ENCODE measurements around the gene ZSCAN20.

Gene ZSCAN20

DNA sequence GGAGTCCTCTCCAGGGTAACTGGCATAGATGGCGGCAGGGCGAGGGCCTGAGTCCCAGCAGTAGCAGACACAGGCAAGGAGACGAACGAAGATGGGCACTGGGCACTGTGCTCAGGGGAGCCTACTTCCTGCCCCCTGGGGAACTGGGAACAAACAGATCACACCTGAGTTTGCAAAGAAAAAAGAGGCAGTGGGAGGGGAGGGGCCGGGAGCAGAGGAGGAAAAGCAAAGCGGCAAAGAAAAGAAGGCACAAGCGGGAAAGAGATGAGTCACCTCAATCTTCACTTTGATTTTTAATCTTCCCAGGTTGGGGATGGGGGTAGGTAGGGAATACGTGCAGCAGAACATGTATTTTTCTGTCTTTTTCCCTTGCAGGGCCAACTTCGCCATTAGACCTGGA lies 44.0 kb downstream of the ZSCAN20 start:
- no peak for ATAC-seq
- TF ChIP-seq ESRRG (CRISPR knock-in tag; IDR thresholded peaks at IDR 0.05) (no peak), ZNF565 (CRISPR knock-in tag; conservative IDR thresholded peaks at IDR 0.05; ENCODE audit: low read depth) (no peak), ZNF70 (CRISPR knock-in tag; IDR thresholded peaks at IDR 0.05) (no peak), OSR1 (CRISPR knock-in tag; IDR thresholded peaks at IDR 0.05) (no peak), ZC3H10 (CRISPR knock-in tag; IDR thresholded peaks at IDR 0.05) (no peak), ZFP3 (CRISPR knock-in tag; IDR thresholded peaks at IDR 0.05) (no peak), TCF4 (CRISPR knock-in tag; IDR thresholded peaks at IDR 0.05; ENCODE audit: borderline replicate concordance) (no peak), CSDC2 (CRISPR knock-in tag; IDR thresholded peaks at IDR 0.05) (no peak), ISL1 (CRISPR knock-in tag; IDR thresholded peaks at IDR 0.05) (no peak), ARNTL (CRISPR knock-in tag; IDR thresholded peaks at IDR 0.05; ENCODE audit: borderline replicate concordance, low read depth) (no peak), GLIS3 (CRISPR knock-in tag; IDR thresholded peaks at IDR 0.05) (no peak), ZFP30 (CRISPR knock-in tag; IDR thresholded peaks at IDR 0.05) (no peak), ZNF8 (CRISPR knock-in tag; IDR thresholded peaks at IDR 0.05) (no peak), RARB (CRISPR knock-in tag; IDR thresholded peaks at IDR 0.05) (no peak), SNAI2 (CRISPR knock-in tag; IDR thresholded peaks at IDR 0.05) (no peak)
- TF ChIP-seq, protein P1, sequence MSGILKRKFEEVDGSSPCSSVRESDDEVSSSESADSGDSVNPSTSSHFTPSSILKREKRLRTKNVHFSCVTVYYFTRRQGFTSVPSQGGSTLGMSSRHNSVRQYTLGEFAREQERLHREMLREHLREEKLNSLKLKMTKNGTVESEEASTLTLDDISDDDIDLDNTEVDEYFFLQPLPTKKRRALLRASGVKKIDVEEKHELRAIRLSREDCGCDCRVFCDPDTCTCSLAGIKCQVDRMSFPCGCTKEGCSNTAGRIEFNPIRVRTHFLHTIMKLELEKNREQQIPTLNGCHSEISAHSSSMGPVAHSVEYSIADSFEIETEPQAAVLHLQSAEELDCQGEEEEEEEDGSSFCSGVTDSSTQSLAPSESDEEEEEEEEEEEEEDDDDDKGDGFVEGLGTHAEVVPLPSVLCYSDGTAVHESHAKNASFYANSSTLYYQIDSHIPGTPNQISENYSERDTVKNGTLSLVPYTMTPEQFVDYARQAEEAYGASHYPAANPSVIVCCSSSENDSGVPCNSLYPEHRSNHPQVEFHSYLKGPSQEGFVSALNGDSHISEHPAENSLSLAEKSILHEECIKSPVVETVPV (CRISPR knock-in tag; IDR thresholded peaks at IDR 0.05), result no peak
- TF ChIP-seq, protein P2, sequence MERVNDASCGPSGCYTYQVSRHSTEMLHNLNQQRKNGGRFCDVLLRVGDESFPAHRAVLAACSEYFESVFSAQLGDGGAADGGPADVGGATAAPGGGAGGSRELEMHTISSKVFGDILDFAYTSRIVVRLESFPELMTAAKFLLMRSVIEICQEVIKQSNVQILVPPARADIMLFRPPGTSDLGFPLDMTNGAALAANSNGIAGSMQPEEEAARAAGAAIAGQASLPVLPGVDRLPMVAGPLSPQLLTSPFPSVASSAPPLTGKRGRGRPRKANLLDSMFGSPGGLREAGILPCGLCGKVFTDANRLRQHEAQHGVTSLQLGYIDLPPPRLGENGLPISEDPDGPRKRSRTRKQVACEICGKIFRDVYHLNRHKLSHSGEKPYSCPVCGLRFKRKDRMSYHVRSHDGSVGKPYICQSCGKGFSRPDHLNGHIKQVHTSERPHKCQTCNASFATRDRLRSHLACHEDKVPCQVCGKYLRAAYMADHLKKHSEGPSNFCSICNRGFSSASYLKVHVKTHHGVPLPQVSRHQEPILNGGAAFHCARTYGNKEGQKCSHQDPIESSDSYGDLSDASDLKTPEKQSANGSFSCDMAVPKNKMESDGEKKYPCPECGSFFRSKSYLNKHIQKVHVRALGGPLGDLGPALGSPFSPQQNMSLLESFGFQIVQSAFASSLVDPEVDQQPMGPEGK (CRISPR knock-in tag; IDR thresholded peaks at IDR 0.05; ENCODE audit: borderline replicate concordance), result no peak
- TF ChIP-seq, protein P3, sequence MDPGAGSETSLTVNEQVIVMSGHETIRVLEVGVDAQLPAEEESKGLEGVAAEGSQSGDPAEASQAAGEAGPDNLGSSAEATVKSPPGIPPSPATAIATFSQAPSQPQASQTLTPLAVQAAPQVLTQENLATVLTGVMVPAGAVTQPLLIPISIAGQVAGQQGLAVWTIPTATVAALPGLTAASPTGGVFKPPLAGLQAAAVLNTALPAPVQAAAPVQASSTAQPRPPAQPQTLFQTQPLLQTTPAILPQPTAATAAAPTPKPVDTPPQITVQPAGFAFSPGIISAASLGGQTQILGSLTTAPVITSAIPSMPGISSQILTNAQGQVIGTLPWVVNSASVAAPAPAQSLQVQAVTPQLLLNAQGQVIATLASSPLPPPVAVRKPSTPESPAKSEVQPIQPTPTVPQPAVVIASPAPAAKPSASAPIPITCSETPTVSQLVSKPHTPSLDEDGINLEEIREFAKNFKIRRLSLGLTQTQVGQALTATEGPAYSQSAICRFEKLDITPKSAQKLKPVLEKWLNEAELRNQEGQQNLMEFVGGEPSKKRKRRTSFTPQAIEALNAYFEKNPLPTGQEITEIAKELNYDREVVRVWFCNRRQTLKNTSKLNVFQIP (CRISPR knock-in tag; IDR thresholded peaks at IDR 0.05; ENCODE audit: borderline replicate concordance, low read depth), result no peak
- TF ChIP-seq, protein P4, sequence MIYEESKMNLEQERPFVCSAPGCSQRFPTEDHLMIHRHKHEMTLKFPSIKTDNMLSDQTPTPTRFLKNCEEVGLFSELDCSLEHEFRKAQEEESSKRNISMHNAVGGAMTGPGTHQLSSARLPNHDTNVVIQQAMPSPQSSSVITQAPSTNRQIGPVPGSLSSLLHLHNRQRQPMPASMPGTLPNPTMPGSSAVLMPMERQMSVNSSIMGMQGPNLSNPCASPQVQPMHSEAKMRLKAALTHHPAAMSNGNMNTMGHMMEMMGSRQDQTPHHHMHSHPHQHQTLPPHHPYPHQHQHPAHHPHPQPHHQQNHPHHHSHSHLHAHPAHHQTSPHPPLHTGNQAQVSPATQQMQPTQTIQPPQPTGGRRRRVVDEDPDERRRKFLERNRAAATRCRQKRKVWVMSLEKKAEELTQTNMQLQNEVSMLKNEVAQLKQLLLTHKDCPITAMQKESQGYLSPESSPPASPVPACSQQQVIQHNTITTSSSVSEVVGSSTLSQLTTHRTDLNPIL (CRISPR knock-in tag; IDR thresholded peaks at IDR 0.05; ENCODE audit: low read depth), result no peak

DNA sequence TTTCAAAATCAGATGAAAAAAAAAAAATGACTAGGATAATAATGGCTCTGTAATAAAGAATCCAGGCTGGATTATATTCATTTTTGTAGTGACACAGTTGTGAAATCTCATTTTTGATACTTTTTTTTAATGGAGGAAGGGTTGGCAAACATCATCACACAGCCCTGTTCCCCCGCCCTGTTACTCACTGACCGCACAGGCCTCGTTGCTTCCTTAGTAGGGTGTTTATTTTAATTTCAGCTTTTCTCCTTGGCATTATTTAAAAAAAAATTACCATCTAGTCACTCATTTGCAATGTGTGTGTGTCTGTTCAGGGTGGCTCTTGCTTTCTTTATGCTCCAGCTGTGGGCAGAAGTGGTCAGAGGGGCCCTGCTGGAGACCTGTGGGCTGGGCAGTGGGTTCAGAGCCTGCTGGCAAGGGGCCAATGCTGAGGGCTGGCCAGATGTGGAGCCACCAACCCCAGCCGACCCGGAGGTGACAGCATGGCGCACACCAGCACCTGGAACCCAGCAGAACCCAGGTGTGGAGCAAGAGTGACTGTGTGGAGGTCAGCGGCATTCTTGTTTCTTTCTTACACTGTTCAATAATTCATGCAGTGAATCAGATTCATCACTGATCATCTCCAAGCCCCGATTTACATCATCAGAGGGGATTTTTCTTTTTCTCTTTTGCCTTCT lies 44.6 kb downstream of the ZSCAN20 start:
- no peak for ATAC-seq
- TF ChIP-seq, protein P4 (CRISPR knock-in tag; IDR thresholded peaks at IDR 0.05; ENCODE audit: low read depth), result no peak
- TF ChIP-seq PPARA (CRISPR knock-in tag; IDR thresholded peaks at IDR 0.05; ENCODE audit: borderline replicate concordance) (no peak), ESRRG (CRISPR knock-in tag; IDR thresholded peaks at IDR 0.05) (no peak), ZFP3 (CRISPR knock-in tag; IDR thresholded peaks at IDR 0.05) (no peak), GLIS3 (CRISPR knock-in tag; IDR thresholded peaks at IDR 0.05) (no peak), OSR1 (CRISPR knock-in tag; IDR thresholded peaks at IDR 0.05) (no peak), CSDC2 (CRISPR knock-in tag; IDR thresholded peaks at IDR 0.05) (no peak)

DNA sequence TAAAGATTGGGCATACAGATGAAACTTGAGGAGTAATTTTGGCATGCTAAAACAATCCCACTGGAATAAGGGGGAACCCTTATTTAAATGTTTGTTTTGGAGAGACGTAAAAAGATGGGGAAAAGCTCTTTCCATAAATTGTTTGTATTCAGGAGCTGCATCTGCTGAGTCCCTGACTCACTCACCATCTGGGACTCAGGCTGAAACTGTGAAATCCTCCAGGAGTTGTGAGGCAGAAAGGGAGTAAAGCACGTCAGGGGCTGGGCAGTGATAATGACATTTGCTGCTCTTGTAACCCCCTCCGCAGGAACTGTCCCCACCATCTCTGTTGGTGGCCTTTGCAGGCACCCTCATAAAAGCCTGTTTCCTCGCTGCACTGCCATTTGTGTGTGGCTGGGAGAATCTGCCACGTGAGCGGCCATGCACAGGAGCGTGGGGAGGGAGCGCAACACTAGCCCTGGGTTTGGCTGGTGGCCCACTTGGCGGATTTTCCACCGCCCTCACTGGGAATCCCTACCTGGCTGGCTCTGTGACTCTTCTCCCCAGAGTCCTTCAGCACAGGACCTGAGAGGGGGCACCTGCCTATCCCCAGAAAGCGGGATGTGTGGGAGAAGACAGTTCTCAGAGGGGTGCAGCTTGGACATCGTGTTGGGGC lies 45.3 kb downstream of the ZSCAN20 start:
- TF ChIP-seq ARNTL (CRISPR knock-in tag; IDR thresholded peaks at IDR 0.05; ENCODE audit: borderline replicate concordance, low read depth), result no peak
- no peak for TF ChIP-seq ZNF565 (CRISPR knock-in tag; conservative IDR thresholded peaks at IDR 0.05; ENCODE audit: low read depth)
- no peak for TF ChIP-seq GLIS3 (CRISPR knock-in tag; IDR thresholded peaks at IDR 0.05)
- TF ChIP-seq OSR1 (CRISPR knock-in tag; IDR thresholded peaks at IDR 0.05), result no peak
- TF ChIP-seq TCF4 (CRISPR knock-in tag; IDR thresholded peaks at IDR 0.05; ENCODE audit: borderline replicate concordance), result no peak
- TF ChIP-seq SNAI2 (CRISPR knock-in tag; IDR thresholded peaks at IDR 0.05), result no peak
- TF ChIP-seq ZFP3 (CRISPR knock-in tag; IDR thresholded peaks at IDR 0.05), result no peak
- TF ChIP-seq, protein P2 (CRISPR knock-in tag; IDR thresholded peaks at IDR 0.05; ENCODE audit: borderline replicate concordance), result no peak
- TF ChIP-seq, protein P3 (CRISPR knock-in tag; IDR thresholded peaks at IDR 0.05; ENCODE audit: borderline replicate concordance, low read depth), result no peak
- TF ChIP-seq BACH2 (CRISPR knock-in tag; IDR thresholded peaks at IDR 0.05; ENCODE audit: borderline replicate concordance), result no peak
- no peak for TF ChIP-seq ZNF8 (CRISPR knock-in tag; IDR thresholded peaks at IDR 0.05)
- no peak for TF ChIP-seq ZFP30 (CRISPR knock-in tag; IDR thresholded peaks at IDR 0.05)

More for the DNA sequence above, 45.3 kb downstream of the ZSCAN20 start:
- ATAC-seq, result no peak

Measured in SK-N-SH treated with all-trans-retinoic acid at 6 μM for 48 hours (cell line).